HG03064 (cell line): Measurements from ENCODE around the gene COL8A1.
"Not testable (repeated sequence)": the region's sequence is repeated elsewhere in the genome, so short reads cannot be mapped to it uniquely, and the experiment has no call there.

Experiments used
- ATAC-seq: cut with Tn5 transposase; IDR thresholded peaks from one replicate; pipeline ENCODE4 v1.9.1; 2021; ENCODE audit warnings: low read depth; ENCODE audit not compliant: unreplicated experiment

Gene COL8A1

GRCh38 chr3:99834211-99834957 is 196.0 kb downstream of the COL8A1 start:
- ATAC-seq: no peak

- no peak for ATAC-seq
Measured at GRCh38 chr3:99836681-99837080, 198.3 kb downstream of the COL8A1 start.

- ATAC-seq: no peak
Measured at GRCh38 chr3:99837715-99838114, 199.3 kb downstream of the COL8A1 start.

GRCh38 chr3:99838755-99839154 is 200.4 kb downstream of the COL8A1 start:
- no peak for ATAC-seq

- no peak for ATAC-seq
Measured at GRCh38 chr3:99839613-99840012, 201.2 kb downstream of the COL8A1 start.

GRCh38 chr3:99841949-99842348 is 203.6 kb downstream of the COL8A1 start:
- ATAC-seq: not testable (repeated sequence)

- no peak for ATAC-seq
Measured at GRCh38 chr3:99842826-99843589, 204.6 kb downstream of the COL8A1 start.

- ATAC-seq: no peak
Measured at GRCh38 chr3:99843590-99844258, 205.3 kb downstream of the COL8A1 start.

GRCh38 chr3:99845331-99845730 is 206.9 kb downstream of the COL8A1 start:
- ATAC-seq: no peak

- no peak for ATAC-seq
Measured at GRCh38 chr3:99845999-99846398, 207.6 kb downstream of the COL8A1 start.

GRCh38 chr3:99846477-99847160 is 208.2 kb downstream of the COL8A1 start:
- no peak for ATAC-seq

GRCh38 chr3:99848433-99848832 is 210.0 kb downstream of the COL8A1 start:
- ATAC-seq: no peak
